ENCODE results near the gene NR2C2. TPM values are rescaled to one million over a fixed set of nuclear protein-coding genes. Genes with fewer than 3 reads are reported as not detected.

Gene NR2C2
- total RNA-seq, 1 donor from 2014 or later: 57.5 TPM

GRCh38 chr3:15089201-15089600 is 141.8 kb downstream of the NR2C2 start:
- peaks cover 4% of the 10 kb centered on the region for H3K36me3 Mint-ChIP-seq (ENCODE audit: unreplicated experiment)

GRCh38 chr3:15091575-15091974 is 144.2 kb downstream of the NR2C2 start:
- DNase-seq: no peak
- Mint-ChIP-seq H3K4me1 (ENCODE audit: low read depth, unreplicated experiment) (no peaks in the 10 kb centered on the region), H3K4me3 (ENCODE audit: unreplicated experiment) (no peak overlapping the region), H3K27ac (ENCODE audit: unreplicated experiment) (no peak overlapping the region), H3K27me3 (ENCODE audit: unreplicated experiment) (no peaks in the 10 kb centered on the region), H3K9me3 (ENCODE audit: unreplicated experiment) (peaks cover 1% of the 10 kb centered on the region), H3K36me3 (ENCODE audit: unreplicated experiment) (peaks cover 4% of the 10 kb centered on the region)
- TF ChIP-seq CTCF (IDR thresholded peaks at IDR 0.05; ENCODE audit: partially characterized antibody, unreplicated experiment): no peak

More at GRCh38 chr3:15089201-15089600, 141.8 kb downstream of the NR2C2 start:
- Mint-ChIP-seq H3K9me3 (ENCODE audit: unreplicated experiment) (peaks cover 1% of the 10 kb centered on the region), H3K4me3 (ENCODE audit: unreplicated experiment) (no peak overlapping the region), H3K4me1 (ENCODE audit: low read depth, unreplicated experiment) (no peaks in the 10 kb centered on the region), H3K27me3 (ENCODE audit: unreplicated experiment) (no peaks in the 10 kb centered on the region), H3K27ac (ENCODE audit: unreplicated experiment) (no peak overlapping the region)
- no peak for TF ChIP-seq CTCF (IDR thresholded peaks at IDR 0.05; ENCODE audit: partially characterized antibody, unreplicated experiment)
- DNase-seq: no peak

- Mint-ChIP-seq H3K4me3 (ENCODE audit: unreplicated experiment) (no peak overlapping the region), H3K27me3 (ENCODE audit: unreplicated experiment) (no peaks in the 10 kb centered on the region), H3K4me1 (ENCODE audit: low read depth, unreplicated experiment) (peaks cover 1% of the 10 kb centered on the region), H3K9me3 (ENCODE audit: unreplicated experiment) (peaks cover 1% of the 10 kb centered on the region), H3K36me3 (ENCODE audit: unreplicated experiment) (peaks cover 4% of the 10 kb centered on the region), H3K27ac (ENCODE audit: unreplicated experiment) (no peak overlapping the region)
- no peak for DNase-seq
- TF ChIP-seq CTCF (IDR thresholded peaks at IDR 0.05; ENCODE audit: partially characterized antibody, unreplicated experiment): no peak
These were observed 145.3 kb downstream of the NR2C2 start for GRCh38 chr3:15092686-15093085.

- no peak for TF ChIP-seq CTCF (IDR thresholded peaks at IDR 0.05; ENCODE audit: partially characterized antibody, unreplicated experiment)
- no peak overlapping the region for H3K4me3 Mint-ChIP-seq (ENCODE audit: unreplicated experiment)
These were observed 146.9 kb downstream of the NR2C2 start for GRCh38 chr3:15094187-15094875.

GRCh38 chr3:15096046-15096445 is 148.7 kb downstream of the NR2C2 start:
- Mint-ChIP-seq H3K4me1 (ENCODE audit: low read depth, unreplicated experiment) (peaks cover 8% of the 10 kb centered on the region), H3K36me3 (ENCODE audit: unreplicated experiment) (no peaks in the 10 kb centered on the region), H3K27ac (ENCODE audit: unreplicated experiment) (no peak overlapping the region), H3K27me3 (ENCODE audit: unreplicated experiment) (peaks cover 1% of the 10 kb centered on the region), H3K4me3 (ENCODE audit: unreplicated experiment) (no peak overlapping the region), H3K9me3 (ENCODE audit: unreplicated experiment) (no peaks in the 10 kb centered on the region)
- no peak for TF ChIP-seq CTCF (IDR thresholded peaks at IDR 0.05; ENCODE audit: partially characterized antibody, unreplicated experiment)
- DNase-seq: no peak

More at GRCh38 chr3:15094187-15094875, 146.9 kb downstream of the NR2C2 start:
- peaks cover 4% of the 10 kb centered on the region for H3K36me3 Mint-ChIP-seq (ENCODE audit: unreplicated experiment)
- no peak overlapping the region for H3K27ac Mint-ChIP-seq (ENCODE audit: unreplicated experiment)
- H3K4me1 Mint-ChIP-seq (ENCODE audit: low read depth, unreplicated experiment): peaks cover 8% of the 10 kb centered on the region
- H3K27me3 Mint-ChIP-seq (ENCODE audit: unreplicated experiment): peaks cover 1% of the 10 kb centered on the region
- DNase-seq: no peak
- peaks cover 1% of the 10 kb centered on the region for H3K9me3 Mint-ChIP-seq (ENCODE audit: unreplicated experiment)
